GM12878 (cell line): Measurements from ENCODE around the gene AEBP1. TPM values are rescaled to one million over a fixed set of nuclear protein-coding genes. Genes with fewer than 3 reads are reported as not detected.

Experiments
- ATAC-seq: fragments of 200-7000 bp; cut with Tn5 transposase; 3 replicates; pipeline ENCODE4 v1.9.1; 2020; ENCODE audit warnings: mild to moderate bottlenecking, moderate library complexity
- BruUV-seq: library from RNA; stranded (reverse); fragments of 400-500 nt; replicated peaks from 2 replicates; lab custom pipeline; 2021; lab: Mats Ljungman, UMichigan
- CTCF ChIA-PET: fragments of 300-600 bp; sonication (Branson Sonifier 250); formaldehyde crosslinking; extraction: SDS; loops from one replicate; lab custom pipeline; 2021; ENCODE audit warnings: inconsistent platforms; lab: Yijun Ruan, JAX
- POLR2A ChIA-PET: fragments of 350-600 bp; formaldehyde crosslinking; extraction: SDS; loops from one replicate; lab custom pipeline; 2021; ENCODE audit warnings: inconsistent platforms; lab: Charles Lee
- RAD21 ChIA-PET: fragments of 300-600 bp; sonication (Branson Sonifier 250); formaldehyde crosslinking; loops from one replicate; lab custom pipeline; 2023; ENCODE audit warnings: antibody characterized with exemption; ENCODE audit not compliant: unreplicated experiment; lab: Charles Lee
- SMC1A ChIA-PET: fragments of 300-600 bp; sonication (Branson Sonifier 250); formaldehyde crosslinking; loops from one replicate; lab custom pipeline; 2023; ENCODE audit not compliant: unreplicated experiment, uncharacterized antibody; lab: Charles Lee
- DNase-seq: peaks from one replicate; pipeline ENCODE4 v3.0.0-alpha.2; 2011; ENCODE audit warnings: low read depth, low spot score
- FAIRE-seq: peaks from 3 replicates; lab custom pipeline; 2011; peaks lifted over from hg19 to GRCh38; lab: Jason Lieb, UNC
- H2AFZ ChIP-seq: 2 replicates; pipeline ENCODE4 v1.6.0; 2011; ENCODE audit warnings: low read depth, low read length, control low read depth; ENCODE audit not compliant: control insufficient read depth
- H3K27ac ChIP-seq: 2 replicates; pipeline ENCODE4 v1.5.1; 2011; ENCODE audit warnings: control low read depth; ENCODE audit not compliant: control insufficient read depth, insufficient read depth
- H3K27me3 ChIP-seq, 2 experiments: replicated peaks in 1 of 2; 2 replicates each; pipeline versions ENCODE4 v1.6.0 to v1.6.1; 2011; ENCODE audit warnings: low read length in 1 of 2; ENCODE audit not compliant: control insufficient read depth in 2 of 2, insufficient read depth in 2 of 2
- H3K36me3 ChIP-seq, 2 experiments: 2 replicates each; pipeline ENCODE4 v1.5.1; 2011; ENCODE audit warnings: low read length in 1 of 2; ENCODE audit not compliant: control insufficient read depth in 2 of 2, insufficient read depth in 2 of 2
- H3K4me1 ChIP-seq: 2 replicates; pipeline ENCODE4 v1.6.1; 2011; ENCODE audit warnings: mild to moderate bottlenecking, low read length, moderate library complexity, mixed read lengths; ENCODE audit not compliant: control insufficient read depth, insufficient read depth
- H3K4me2 ChIP-seq: 2 replicates; pipeline ENCODE4 v1.6.0; 2011; ENCODE audit warnings: control low read depth; ENCODE audit not compliant: control insufficient read depth, insufficient read depth
- H3K4me3 ChIP-seq: fragments of 200-600 bp; sonication (generic); 2 replicates; pipeline ENCODE4 v1.5.1; 2016
- H3K79me2 ChIP-seq: 2 replicates; pipeline ENCODE4 v1.6.0; 2011; ENCODE audit warnings: low read length; ENCODE audit not compliant: control insufficient read depth, insufficient read depth
- H3K9ac ChIP-seq: 2 replicates; pipeline ENCODE4 v1.8.0; 2011; ENCODE audit warnings: low read length, control low read depth, mixed read lengths; ENCODE audit not compliant: control insufficient read depth, insufficient read depth
- H3K9me3 ChIP-seq: replicated peaks from 3 replicates; pipeline ENCODE4 v1.5.1; 2011; ENCODE audit warnings: mild to moderate bottlenecking, low read length; ENCODE audit not compliant: control insufficient read depth, insufficient read depth
- H4K20me1 ChIP-seq: 2 replicates; pipeline ENCODE4 v1.6.0; 2011; ENCODE audit not compliant: control insufficient read depth, insufficient read depth
- ASH2L ChIP-seq: fragments of 300-600, 200-600 bp; sonication (generic); IDR thresholded peaks from 2 replicates; pipeline ENCODE4 v1.6.1; 2017; ENCODE audit warnings: low read depth, mild to moderate bottlenecking, borderline replicate concordance
- BCL3 ChIP-seq: IDR thresholded peaks from 2 replicates; pipeline ENCODE4 v1.6.1; 2011; ENCODE audit warnings: borderline replicate concordance, low read depth, mild to moderate bottlenecking, moderate library complexity, low read length; ENCODE audit not compliant: insufficient read depth, poor library complexity, severe bottlenecking
- CBX5 ChIP-seq: sonication (generic); IDR thresholded peaks from 2 replicates; pipeline ENCODE4 v1.6.1; 2016; ENCODE audit warnings: low read depth, moderate library complexity, mild to moderate bottlenecking, inconsistent platforms
- CREM ChIP-seq: IDR thresholded peaks from 2 replicates; pipeline ENCODE4 v1.6.1; 2014; ENCODE audit warnings: antibody characterized with exemption, low read depth
- GABPA ChIP-seq: IDR thresholded peaks from 2 replicates; pipeline ENCODE4 v1.6.1; 2014; ENCODE audit warnings: antibody characterized with exemption, low read depth, mild to moderate bottlenecking, inconsistent platforms
- HDAC2 ChIP-seq: fragments of 200-600 bp; sonication (generic); IDR thresholded peaks from 2 replicates; pipeline ENCODE4 v1.6.1; 2017
- HDAC6 ChIP-seq: fragments of 200-600 bp; sonication (generic); IDR thresholded peaks from one replicate; pipeline ENCODE4 v1.8.0; 2017; ENCODE audit warnings: antibody characterized with exemption; ENCODE audit not compliant: unreplicated experiment
- NFYA ChIP-seq: IDR thresholded peaks from 2 replicates; pipeline ENCODE4 v1.6.1; 2011; ENCODE audit warnings: low read depth, mild to moderate bottlenecking, low read length, improper control_type of control experiment, borderline replicate concordance
- PAX8 ChIP-seq: fragments of 450-650 bp; IDR thresholded peaks from 2 replicates; pipeline ENCODE4 v1.6.1; 2017; ENCODE audit warnings: mild to moderate bottlenecking, moderate library complexity
- POLR2AphosphoS5 ChIP-seq: IDR thresholded peaks from 2 replicates; pipeline ENCODE4 v1.6.1; 2011; ENCODE audit warnings: mild to moderate bottlenecking, low read length, inconsistent platforms
- ZNF207 ChIP-seq: fragments of 450-650 bp; IDR thresholded peaks from 2 replicates; pipeline ENCODE4 v1.6.1; 2014; ENCODE audit warnings: antibody characterized with exemption, mild to moderate bottlenecking, borderline replicate concordance
- WGBS: methylation state at CpG from one replicate; pipeline ENCODE4 v1.1.6; 2016; ENCODE audit warnings: low lambda C conversion rate; ENCODE audit not compliant: insufficient replicate concordance, insufficient coverage; ENCODE audit errors: missing lambda C conversion rate; 5-methylcytosine and 5-hydroxymethylcytosine counted together
- in situ Hi-C: fragments of 300-500 bp; cut with MboI; formaldehyde crosslinking; loops from 9 replicates; pipeline ENCODE4 v1.14.3; 2018; ENCODE audit warnings: mixed read lengths
- intact Hi-C: fragments of 100-400 bp; cut with micrococcal nuclease; formaldehyde crosslinking; loops from one replicate; pipeline ENCODE4 v1.14.2; 2022; ENCODE audit not compliant: unreplicated experiment
- polyA plus RNA-seq, 11 experiments: library from polyadenylated mRNA; depleted of rRNA in 4 of 11; unstranded in 6 of 11; stranded (reverse) in 5 of 11; fragments of >200 nt; fragmentation: Nextera tagmentation in 4 of 11; fragmentation: Illumina TruSeq in 1 of 11; extraction: Ambion mirVana in 4 of 11; extraction: Trizol in 1 of 11; gene quantifications; 1 replicate in 1 of 11; 2 replicates in 10 of 11; pipeline versions ENCODE4 v1.2.1 to v1.2.3, GENCODE V29; 2011 to 2016; ENCODE audit warnings: inconsistent platforms in 2 of 11, missing spikeins in 2 of 11, low read depth in 1 of 11
- total RNA-seq, 4 experiments: library from RNA; depleted of rRNA in 3 of 4; stranded (reverse); fragments of >200 nt in 3 of 4; fragmentation: Illumina TruSeq in 1 of 4; extraction: Trizol in 1 of 4; gene quantifications; 2 replicates each; pipeline versions ENCODE4 v1.2.1 to v1.2.3, GENCODE V29; 2013 to 2021

Gene AEBP1
- total and polyA plus RNA-seq, 10 of the 15 experiments (the other 5 are each of a cell fraction or from before 2014, with no cell fraction given): 0.06 to 0.23 (median 0.11) TPM; not detected in 5

GRCh38 chr7:44114586-44115310 is 10.6 kb downstream of the AEBP1 start:
- Histone ChIP-seq H3K4me2 (no peak overlapping the region), H3K9ac (no peak overlapping the region), H2AFZ (no peak overlapping the region), H4K20me1 (no peaks in the 10 kb centered on the region), H3K4me1 (no peaks in the 10 kb centered on the region), H3K9me3 (no peaks in the 10 kb centered on the region), H3K27me3 (no peaks in the 10 kb centered on the region), H3K36me3 (peaks cover 5 to 10% of the 10 kb centered on the region in 2 experiments; a peak in 3 of 4 replicates), H3K79me2 (no peaks in the 10 kb centered on the region), H3K27ac (no peak overlapping the region), H3K4me3 (no peak overlapping the region)
- intact Hi-C loops (no loop called here), in situ Hi-C loops (no loop called here)
- ChIA-PET POLR2A (interaction anchor here (0.9 kb wide), 1 partner anchor 16 kb away, joined by 3 read pairs; no protein-coding TSS in a partner anchor), RAD21 (no interaction called here), SMC1A (no interaction called here), CTCF (no interaction called here)
- WGBS: 90% methylated on average over 12 of the region's 12 CpGs
- FAIRE-seq (no peak), DNase-seq (no peak), ATAC-seq (no peak)
- BruUV-seq: no TSS peak
- no peak for TF ChIP-seq PAX8
- TF ChIP-seq CREM: no peak
- TF ChIP-seq ZNF207: no peak
- TF ChIP-seq POLR2AphosphoS5: no peak
- no peak for TF ChIP-seq CBX5
- no peak for TF ChIP-seq GABPA
- no peak for TF ChIP-seq HDAC2
- no peak for TF ChIP-seq NFYA
- no peak for TF ChIP-seq ASH2L
- TF ChIP-seq BCL3: no peak
- TF ChIP-seq HDAC6: no peak
